Retinal pigment epithelial cell (primary cell): ENCODE results near the gene TRIM2.

Experiments
- DNase-seq: peaks from one replicate; pipeline ENCODE4 v3.0.0-alpha.2; 2010; ENCODE audit warnings: low read depth
- H3K4me3 ChIP-seq: 2 replicates; pipeline ENCODE4 v1.5.1; 2011; ENCODE audit warnings: mild to moderate bottlenecking, low read length, control low read depth, moderate library complexity
- CTCF ChIP-seq: conservative IDR thresholded peaks from 2 replicates; pipeline ENCODE4 v1.5.1; 2011; ENCODE audit warnings: low read depth, low read length, control low read depth, inconsistent platforms

TRIM2 gene

DNA sequence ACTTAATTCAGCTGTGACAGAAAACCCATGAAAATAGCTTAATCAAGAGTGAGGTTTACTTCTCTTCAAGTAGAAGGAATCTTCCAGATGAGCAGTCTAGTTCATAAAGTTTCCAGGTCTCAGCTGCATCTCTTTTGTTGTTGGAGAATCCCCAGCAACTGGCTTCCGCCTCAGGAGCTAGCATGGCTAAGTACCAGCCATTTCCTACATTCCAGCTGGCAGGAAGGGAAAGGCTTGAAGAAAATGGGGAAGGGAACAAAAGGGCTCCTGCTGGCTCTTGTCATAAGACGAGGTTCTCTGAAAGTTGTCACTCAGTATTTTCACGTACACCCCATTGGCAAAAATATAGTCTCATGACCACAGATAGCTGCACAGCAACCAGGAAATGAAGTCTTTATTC, 27.3 kb upstream of the TRIM2 start:
- H3K4me3 ChIP-seq, result no peak overlapping the region
- DNase-seq, result no peak
- TF ChIP-seq CTCF, result no peak

GRCh38 chr4:153177841-153178240, 26.4 kb upstream of the TRIM2 start:
- no peak overlapping the region for H3K4me3 ChIP-seq
- no peak for DNase-seq
- no peak for TF ChIP-seq CTCF

DNA sequence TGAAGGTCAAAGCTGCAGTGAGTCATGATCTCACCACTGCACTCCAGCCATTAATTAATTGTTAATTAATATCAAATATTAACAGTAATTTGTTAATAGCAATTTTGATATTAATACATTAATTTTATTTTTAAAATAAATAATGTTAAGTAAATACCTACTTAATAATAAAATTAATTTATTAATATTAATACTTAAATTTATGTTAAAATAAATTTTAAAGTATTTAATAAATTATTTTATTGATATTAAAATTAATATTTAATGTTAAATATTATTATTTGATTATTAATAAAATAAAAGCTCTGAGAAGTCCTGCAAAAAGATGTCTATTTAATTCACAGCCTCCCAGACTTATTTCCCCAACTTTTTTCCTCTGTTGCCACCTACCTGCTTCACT, 25.1 kb upstream of the TRIM2 start:
- no peak overlapping the region for H3K4me3 ChIP-seq
- no peak for DNase-seq
- no peak for TF ChIP-seq CTCF

DNA sequence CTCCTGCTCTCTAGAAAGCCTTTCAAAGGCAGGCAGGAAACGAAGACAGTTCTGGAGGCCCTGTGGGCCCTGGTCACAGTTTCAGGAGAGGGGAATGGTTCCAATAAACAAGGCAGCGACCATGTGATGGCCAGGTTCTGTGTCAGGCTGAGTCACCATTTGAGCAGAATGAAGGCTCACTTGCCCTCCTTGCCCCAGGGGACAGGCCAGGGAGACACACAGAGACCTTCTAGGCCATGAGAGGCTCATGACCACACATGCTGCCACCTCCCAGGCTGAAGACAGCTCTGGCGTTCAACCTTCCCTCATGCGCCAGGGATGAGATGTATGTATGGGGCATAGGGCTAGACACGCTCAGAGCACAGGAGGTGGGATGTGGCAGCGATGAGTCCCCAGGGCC, 22.9 kb upstream of the TRIM2 start:
- H3K4me3 ChIP-seq, result no peak overlapping the region
- no peak for TF ChIP-seq CTCF
- DNase-seq, result no peak

GRCh38 chr4:153181700-153182099, 22.5 kb upstream of the TRIM2 start:
- no peak for DNase-seq
- no peak overlapping the region for H3K4me3 ChIP-seq
- no peak for TF ChIP-seq CTCF

DNA sequence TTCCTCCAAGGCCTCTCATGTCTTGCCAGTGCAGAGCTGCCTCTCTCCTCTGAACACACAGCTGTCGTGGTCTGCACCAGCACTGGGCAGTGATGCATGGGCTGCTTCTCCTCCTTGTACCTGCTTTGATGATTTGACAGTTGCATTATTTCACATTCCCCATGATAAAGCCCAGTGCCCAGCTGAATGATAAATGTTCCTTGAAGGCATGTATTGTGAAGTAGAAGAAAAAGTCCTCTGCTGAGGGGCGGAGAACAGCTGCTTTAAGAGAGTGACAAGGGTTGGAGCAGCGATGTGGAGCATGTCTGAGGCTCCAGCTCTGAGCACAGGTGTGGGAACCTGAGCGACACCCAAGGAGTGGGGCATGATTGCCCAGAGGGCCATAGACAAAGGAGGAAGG, 21.1 kb upstream of the TRIM2 start:
- TF ChIP-seq CTCF, result no peak
- no peak for DNase-seq
- H3K4me3 ChIP-seq, result no peak overlapping the region

DNA sequence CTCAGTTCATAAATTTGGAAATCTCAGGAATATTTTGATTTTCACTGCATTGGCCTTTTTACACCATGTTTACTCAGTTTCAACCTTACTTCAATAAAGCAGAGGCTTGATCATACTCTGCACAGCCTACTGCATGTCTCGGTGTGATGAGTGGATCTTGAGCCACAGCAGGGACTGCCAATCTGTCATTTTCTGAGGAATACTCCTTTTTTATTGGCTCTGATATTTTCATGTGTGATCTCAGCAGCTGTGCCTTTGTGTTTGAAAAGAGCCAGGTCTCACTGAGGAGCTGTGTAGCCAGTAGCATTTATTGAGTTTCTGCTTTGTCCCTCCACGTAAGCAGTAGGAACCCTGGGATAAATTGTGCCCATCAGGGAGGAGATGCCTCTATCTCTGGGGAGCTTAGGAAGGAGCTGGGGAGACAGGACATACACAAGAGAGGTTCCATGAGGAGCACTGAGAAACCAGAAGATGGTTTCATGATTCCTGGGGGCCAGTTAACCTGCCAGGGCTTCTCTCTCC, 18.9 kb upstream of the TRIM2 start:
- DNase-seq, result no peak
- no peak for TF ChIP-seq CTCF
- H3K4me3 ChIP-seq, result no peak overlapping the region
